ENCODE results near the gene ETV4.

Gene ETV4

GRCh38 chr17:43588121-43588520 is 42.0 kb upstream of the ETV4 start:
- ChIA-PET CTCF (no interaction called here), POLR2A (no interaction called here)
- TF ChIP-seq SUZ12 (IDR thresholded peaks at IDR 0.05): no peak
- TF ChIP-seq LEF1 (IDR thresholded peaks at IDR 0.05; ENCODE audit: borderline replicate concordance): no peak
- TF ChIP-seq BHLHE40 (IDR thresholded peaks at IDR 0.05; ENCODE audit: borderline replicate concordance): no peak
- no peak for TF ChIP-seq CTBP1 (IDR thresholded peaks at IDR 0.05; ENCODE audit: borderline replicate concordance)
- DNase-seq (ENCODE audit: extremely low spot score): no peak

GRCh38 chr17:43587647-43588046 is 41.5 kb upstream of the ETV4 start:
- CTCF ChIA-PET: interaction anchor here (0.6 kb wide), 1 partner anchor 328 kb away, joined by 3 read pairs; no protein-coding TSS in a partner anchor

GRCh38 chr17:43584666-43585102 is 38.5 kb upstream of the ETV4 start:
- no peak for TF ChIP-seq ZNF384 (IDR thresholded peaks at IDR 0.05)
- TF ChIP-seq CTBP1 (IDR thresholded peaks at IDR 0.05; ENCODE audit: borderline replicate concordance): no peak
- TF ChIP-seq FOXM1 (IDR thresholded peaks at IDR 0.05; ENCODE audit: borderline replicate concordance): no peak
- TF ChIP-seq LEF1 (IDR thresholded peaks at IDR 0.05; ENCODE audit: borderline replicate concordance): no peak
- TF ChIP-seq ELF4 (IDR thresholded peaks at IDR 0.05): no peak
- CTCF ChIA-PET: no interaction called here
- POLR2A ChIA-PET: no interaction called here
- no peak for DNase-seq (ENCODE audit: extremely low spot score)

More at GRCh38 chr17:43587647-43588046, 41.5 kb upstream of the ETV4 start:
- POLR2A ChIA-PET: no interaction called here
- TF ChIP-seq LEF1 (IDR thresholded peaks at IDR 0.05; ENCODE audit: borderline replicate concordance) (no peak), HDGF (IDR thresholded peaks at IDR 0.05; ENCODE audit: borderline replicate concordance) (no peak), ZNF384 (IDR thresholded peaks at IDR 0.05) (no peak), CTBP1 (IDR thresholded peaks at IDR 0.05; ENCODE audit: borderline replicate concordance) (no peak), BHLHE40 (IDR thresholded peaks at IDR 0.05; ENCODE audit: borderline replicate concordance) (no peak), FOXA1 (IDR thresholded peaks at IDR 0.05) (no peak), FOXK2 (IDR thresholded peaks at IDR 0.05) (no peak), SUZ12 (IDR thresholded peaks at IDR 0.05) (no peak), FOXM1 (IDR thresholded peaks at IDR 0.05; ENCODE audit: borderline replicate concordance) (no peak), SP1 (IDR thresholded peaks at IDR 0.05) (no peak), ARNT (IDR thresholded peaks at IDR 0.05) (no peak), NFRKB (IDR thresholded peaks at IDR 0.05) (no peak), ELF4 (IDR thresholded peaks at IDR 0.05) (no peak), PKNOX1 (IDR thresholded peaks at IDR 0.05) (no peak), TARDBP (IDR thresholded peaks at IDR 0.05) (no peak), L3MBTL2 (conservative IDR thresholded peaks at IDR 0.05) (no peak)
- no peak for DNase-seq (ENCODE audit: extremely low spot score)

- CTCF ChIA-PET: no interaction called here
- no peak for DNase-seq (ENCODE audit: extremely low spot score)
- POLR2A ChIA-PET: no interaction called here
- no peak for TF ChIP-seq FOXK2 (IDR thresholded peaks at IDR 0.05)
- no peak for TF ChIP-seq BHLHE40 (IDR thresholded peaks at IDR 0.05; ENCODE audit: borderline replicate concordance)
- no peak for TF ChIP-seq ELF4 (IDR thresholded peaks at IDR 0.05)
Observed at GRCh38 chr17:43583332-43583731, 37.2 kb upstream of the ETV4 start.

- CTCF ChIA-PET: no interaction called here
- POLR2A ChIA-PET: no interaction called here
- no peak for DNase-seq (ENCODE audit: extremely low spot score)
- TF ChIP-seq FOXK2 (IDR thresholded peaks at IDR 0.05) (no peak), HDGF (IDR thresholded peaks at IDR 0.05; ENCODE audit: borderline replicate concordance) (no peak), SP1 (IDR thresholded peaks at IDR 0.05) (no peak), ELF4 (IDR thresholded peaks at IDR 0.05) (no peak), ZNF384 (IDR thresholded peaks at IDR 0.05) (no peak), ARNT (IDR thresholded peaks at IDR 0.05) (no peak)
Observed at GRCh38 chr17:43581613-43582012, 35.5 kb upstream of the ETV4 start.

GRCh38 chr17:43581130-43581529 is 35.0 kb upstream of the ETV4 start:
- no peak for DNase-seq (ENCODE audit: extremely low spot score)
- TF ChIP-seq FOXA1 (IDR thresholded peaks at IDR 0.05): no peak
- TF ChIP-seq SP1 (IDR thresholded peaks at IDR 0.05): no peak
- TF ChIP-seq LEF1 (IDR thresholded peaks at IDR 0.05; ENCODE audit: borderline replicate concordance): no peak
- no peak for TF ChIP-seq FOXM1 (IDR thresholded peaks at IDR 0.05; ENCODE audit: borderline replicate concordance)
- TF ChIP-seq SUZ12 (IDR thresholded peaks at IDR 0.05): no peak
- no peak for TF ChIP-seq TARDBP (IDR thresholded peaks at IDR 0.05)
- no peak for TF ChIP-seq FOXK2 (IDR thresholded peaks at IDR 0.05)
- TF ChIP-seq ELF4 (IDR thresholded peaks at IDR 0.05): no peak
- no peak for TF ChIP-seq NFRKB (IDR thresholded peaks at IDR 0.05)
- no peak for TF ChIP-seq BHLHE40 (IDR thresholded peaks at IDR 0.05; ENCODE audit: borderline replicate concordance)
- ChIA-PET CTCF (interaction anchor here (1.0 kb wide), 1 partner anchor 67 kb away, joined by 4 read pairs; no protein-coding TSS in a partner anchor), POLR2A (no interaction called here)

- POLR2A ChIA-PET: interaction anchor here (1.0 to 1.6 kb wide), 2 partner anchors 85 to 94 kb away, joined by 3 read pairs; no protein-coding TSS in a partner anchor
- no peak for DNase-seq (ENCODE audit: extremely low spot score)
- TF ChIP-seq ZNF384 (IDR thresholded peaks at IDR 0.05): no peak
- TF ChIP-seq PKNOX1 (IDR thresholded peaks at IDR 0.05): no peak
- TF ChIP-seq SUZ12 (IDR thresholded peaks at IDR 0.05): no peak
- no peak for TF ChIP-seq FOXM1 (IDR thresholded peaks at IDR 0.05; ENCODE audit: borderline replicate concordance)
- TF ChIP-seq FOXA1 (IDR thresholded peaks at IDR 0.05): no peak
- no peak for TF ChIP-seq HDGF (IDR thresholded peaks at IDR 0.05; ENCODE audit: borderline replicate concordance)
- TF ChIP-seq SP1 (IDR thresholded peaks at IDR 0.05): no peak
- no peak for TF ChIP-seq TARDBP (IDR thresholded peaks at IDR 0.05)
- no peak for TF ChIP-seq BHLHE40 (IDR thresholded peaks at IDR 0.05; ENCODE audit: borderline replicate concordance)
- TF ChIP-seq CTBP1 (IDR thresholded peaks at IDR 0.05; ENCODE audit: borderline replicate concordance): no peak
- TF ChIP-seq ARNT (IDR thresholded peaks at IDR 0.05): no peak
- no peak for TF ChIP-seq LEF1 (IDR thresholded peaks at IDR 0.05; ENCODE audit: borderline replicate concordance)
- TF ChIP-seq FOXK2 (IDR thresholded peaks at IDR 0.05): no peak
- TF ChIP-seq ELF4 (IDR thresholded peaks at IDR 0.05): no peak
- no peak for TF ChIP-seq L3MBTL2 (conservative IDR thresholded peaks at IDR 0.05)
- CTCF ChIA-PET: no interaction called here
Observed at GRCh38 chr17:43579566-43580140, 33.5 kb upstream of the ETV4 start.
